Caco-2 (cell line): ENCODE results near the gene ALG14. TPM values are rescaled to one million over a fixed set of nuclear protein-coding genes. Genes with fewer than 3 reads are reported as not detected.

Source experiments
- total RNA-seq: library from RNA; stranded (reverse); gene quantifications from 2 replicates; pipeline ENCODE4 v1.2.3, GENCODE V29; 2022

ALG14 gene
- total RNA-seq, 1 experiment from 2014 or later: 4.5 TPM

Other genes starting within 250 kb of the ALG14 start
- 286 and 329 TPM in 2 replicates for gene CNN3, start 145.8 kb downstream of the ALG14 start, total RNA-seq
- 14.1 TPM in 2 replicates for gene TLCD4, start 44.4 kb upstream of the ALG14 start, total RNA-seq
- 13.3 and 16.6 TPM in 2 replicates for gene RWDD3, start 161.3 kb upstream of the ALG14 start, total RNA-seq